K562 (cell line): ENCODE results near the gene AGXT. TPM values are rescaled to one million over a fixed set of nuclear protein-coding genes. Genes with fewer than 3 reads are reported as not detected.

Source experiments
- ATAC-seq: fragments of 200-7000 bp; cut with Tn5 transposase; 3 replicates; pipeline ENCODE4 v1.9.1; 2020; ENCODE audit warnings: moderate library complexity
- BruUV-seq: library from RNA; stranded (reverse); fragments of 400-500 nt; replicated peaks from 2 replicates; lab custom pipeline; 2021; lab: Mats Ljungman, UMichigan
- CTCF ChIA-PET: fragments of 300-600 bp; formaldehyde crosslinking; extraction: SDS; loops from one replicate; lab custom pipeline; 2021; ENCODE audit warnings: low intra/inter-chr PET ratio; lab: Yijun Ruan, JAX
- POLR2A ChIA-PET: fragments of 300-600, 350-650 bp; sonication (Branson Sonifier 250); formaldehyde crosslinking; extraction: SDS; loops from one replicate; lab custom pipeline; 2021; ENCODE audit warnings: antibody characterized with exemption, inconsistent platforms; lab: Yijun Ruan, JAX
- DNase-seq, 4 experiments: peaks; one replicate each; pipeline versions ENCODE4 v3.0.0 to v3.0.0-alpha.2; 2011 to 2018; ENCODE audit warnings: low spot score in 3 of 4, mixed read lengths in 3 of 4; ENCODE audit errors: extremely low read depth in 1 of 4
- FAIRE-seq: peaks from 2 replicates; lab custom pipeline; 2011; peaks lifted over from hg19 to GRCh38; lab: Jason Lieb, UNC
- H2AFZ ChIP-seq: 2 replicates; pipeline ENCODE4 v1.6.0; 2011; ENCODE audit warnings: low read depth, low read length, control low read depth, inconsistent platforms
- H3K27ac ChIP-seq: fragments of 200-600 bp; 3 replicates; pipeline ENCODE4 v1.8.0; 2011; ENCODE audit warnings: low read depth, mild to moderate bottlenecking, control low read depth, inconsistent platforms, low read length, moderate library complexity, mixed read lengths; ENCODE audit errors: extremely low read depth
- H3K27me3 ChIP-seq, 2 experiments: fragments of 300-600 bp in 1 of 2; 2 replicates in 1 of 2; 3 replicates in 1 of 2; pipeline versions ENCODE4 v1.6.0 to v1.8.0; 2011; ENCODE audit warnings: inconsistent platforms in 2 of 2, low read length in 2 of 2, mild to moderate bottlenecking in 1 of 2, mixed read lengths in 1 of 2, moderate library complexity in 1 of 2; ENCODE audit not compliant: control insufficient read depth in 2 of 2, insufficient read depth in 2 of 2
- H3K36me3 ChIP-seq: fragments of 300-600 bp; 3 replicates; pipeline ENCODE4 v1.8.0; 2011; ENCODE audit warnings: mild to moderate bottlenecking, low read length, inconsistent platforms; ENCODE audit not compliant: control insufficient read depth, insufficient read depth
- H3K4me1 ChIP-seq, 2 experiments: fragments of 200-600 bp in 1 of 2; replicated peaks in 1 of 2; 2 replicates in 1 of 2; 3 replicates in 1 of 2; pipeline versions ENCODE4 v1.5.1 to v1.8.0; 2011; ENCODE audit warnings: inconsistent platforms in 2 of 2, low read length in 2 of 2, mild to moderate bottlenecking in 1 of 2, mixed read lengths in 1 of 2, moderate library complexity in 1 of 2; ENCODE audit not compliant: control insufficient read depth in 2 of 2, insufficient read depth in 2 of 2
- H3K4me2 ChIP-seq: 2 replicates; pipeline ENCODE4 v1.6.1; 2011; ENCODE audit warnings: low read length, control low read depth, inconsistent platforms, mixed read lengths; ENCODE audit not compliant: insufficient read depth
- H3K4me3 ChIP-seq: fragments of 200-600 bp; sonication (generic), shearing (Covaris generic); 2 replicates; pipeline ENCODE4 v1.5.1; 2016; ENCODE audit warnings: control low read depth, inconsistent platforms
- H3K79me2 ChIP-seq: fragments of 200-600 bp; 3 replicates; pipeline ENCODE4 v1.8.0; 2011; ENCODE audit warnings: low read length, inconsistent platforms; ENCODE audit not compliant: control insufficient read depth, insufficient read depth
- H3K9ac ChIP-seq, 2 experiments: 2 replicates each; pipeline versions ENCODE4 v1.6.0 to v1.6.1; 2011; ENCODE audit warnings: low read depth in 2 of 2, low read length in 2 of 2, control low read depth in 1 of 2, inconsistent platforms in 1 of 2, mild to moderate bottlenecking in 1 of 2, mixed read lengths in 1 of 2; ENCODE audit not compliant: insufficient read depth in 1 of 2
- H3K9me1 ChIP-seq: one replicate; pipeline ENCODE4 v1.6.0; 2011; ENCODE audit warnings: inconsistent platforms, mild to moderate bottlenecking, low read length, moderate library complexity; ENCODE audit not compliant: control insufficient read depth, insufficient read depth
- H3K9me3 ChIP-seq: replicated peaks from 2 replicates; pipeline ENCODE4 v1.5.1; 2011; ENCODE audit warnings: low read depth, low read length, inconsistent platforms; ENCODE audit not compliant: control insufficient read depth, insufficient read depth
- H4K20me1 ChIP-seq: replicated peaks from 2 replicates; pipeline ENCODE4 v1.6.1; 2011; ENCODE audit warnings: low read length, inconsistent platforms, mixed read lengths; ENCODE audit not compliant: control insufficient read depth, insufficient read depth
- CAMTA2 ChIP-seq: fragments of 250-450 bp; sonication (Bioruptor Pico); conservative IDR thresholded peaks from 2 replicates; pipeline ENCODE4 v1.5.1; 2022
- HMGXB4 ChIP-seq: sonication (generic); formaldehyde crosslinking; IDR thresholded peaks from 2 replicates; pipeline ENCODE4 v1.8.1; 2023; ENCODE audit warnings: mild to moderate bottlenecking, missing genetic modification reagents
- JUNB ChIP-seq: fragments of 450-650 bp; formaldehyde crosslinking; conservative IDR thresholded peaks from 2 replicates; pipeline ENCODE4 v1.4.0; 2020; ENCODE audit warnings: mild to moderate bottlenecking
- KLF16 ChIP-seq: IDR thresholded peaks from 2 replicates; pipeline ENCODE4 v1.6.1; 2016; ENCODE audit warnings: antibody characterized with exemption
- POU5F1 ChIP-seq: fragments of 150-350 bp; IDR thresholded peaks from 2 replicates; pipeline ENCODE4 v1.6.1; 2014; ENCODE audit warnings: borderline replicate concordance, low read length, low read depth, mild to moderate bottlenecking; ENCODE audit not compliant: partially characterized antibody
- RB1 ChIP-seq: fragments of 450-650 bp; IDR thresholded peaks from 2 replicates; pipeline ENCODE4 v1.6.1; 2017; ENCODE audit warnings: low read depth, mild to moderate bottlenecking
- RBM14 ChIP-seq: fragments of 200-400 bp; formaldehyde crosslinking; IDR thresholded peaks from 2 replicates; pipeline ENCODE4 v1.6.1; 2018; ENCODE audit warnings: low read depth, mild to moderate bottlenecking, low read length, moderate library complexity, borderline replicate concordance; ENCODE audit not compliant: insufficient read depth
- SMARCE1 ChIP-seq: fragments of 450-650 bp; IDR thresholded peaks from 2 replicates; pipeline ENCODE4 v1.7.1; 2016; ENCODE audit warnings: mild to moderate bottlenecking
- TAL1 ChIP-seq: fragments of 450-650 bp; IDR thresholded peaks from 2 replicates; pipeline ENCODE4 v1.6.1; 2016; ENCODE audit warnings: mild to moderate bottlenecking
- ZFP30 ChIP-seq: fragments of 250-450 bp; sonication (Bioruptor Pico); IDR thresholded peaks from 2 replicates; pipeline ENCODE4 v1.8.0; 2022; ENCODE audit warnings: moderate library complexity, mild to moderate bottlenecking, inconsistent platforms, borderline replicate concordance
- ZNF133 ChIP-seq: fragments of 250-450 bp; sonication (Bioruptor Pico); IDR thresholded peaks from 2 replicates; pipeline ENCODE4 v1.4.0; 2020; ENCODE audit warnings: mild to moderate bottlenecking
- ZNF644 ChIP-seq: fragments of 200-800 bp; sonication (Bioruptor generic); IDR thresholded peaks from 2 replicates; pipeline ENCODE4 v1.6.1; 2016; ENCODE audit warnings: low read depth, missing genetic modification characterization, missing compliant biosample characterization
- WGBS: fragments of 100-300 bp; shearing (Covaris generic); methylation state at CpG from one replicate; pipeline ENCODE4 v1.1.6; 2016; ENCODE audit warnings: low coverage, mixed read lengths; ENCODE audit not compliant: insufficient coverage; ENCODE audit errors: missing lambda C conversion rate; 5-methylcytosine and 5-hydroxymethylcytosine counted together
- in situ Hi-C: fragments of 300-500 bp; cut with MboI; formaldehyde crosslinking; loops from 4 replicates; pipeline ENCODE4 v1.15.0; 2018; ENCODE audit warnings: inconsistent platforms, mixed read lengths
- intact Hi-C: fragments of 100-400 bp; cut with micrococcal nuclease; formaldehyde crosslinking; loops from 2 replicates; pipeline ENCODE4 v1.14.2; 2022
- polyA plus RNA-seq, 8 experiments: library from polyadenylated mRNA; depleted of rRNA in 4 of 8; stranded (reverse) in 5 of 8; unstranded in 3 of 8; fragments of >200 nt; fragmentation: Nextera tagmentation in 2 of 8; fragmentation: Illumina TruSeq in 1 of 8; extraction: Ambion mirVana in 2 of 8; extraction: Trizol in 1 of 8; gene quantifications; 2 replicates each; pipeline versions ENCODE4 v1.2.1 to v1.2.3, GENCODE V29; 2011 to 2014; ENCODE audit warnings: inconsistent platforms in 1 of 8, missing spikeins in 1 of 8
- total RNA-seq, 7 experiments: library from RNA; depleted of rRNA in 6 of 7; stranded (reverse); fragments of >200 nt in 6 of 7; fragmentation: Illumina TruSeq in 2 of 7; extraction: Trizol in 2 of 7; gene quantifications; 2 replicates each; pipeline versions ENCODE4 v1.2.1 to v1.2.3, GENCODE V29; 2011 to 2021; ENCODE audit warnings: low replicate concordance in 1 of 7
- TF ChIP-seq, protein P1 (sequence below): sonication (generic); formaldehyde crosslinking; IDR thresholded peaks from 2 replicates; pipeline ENCODE4 v1.5.0; 2020; ENCODE audit warnings: missing genetic modification reagents

AGXT gene
- total and polyA plus RNA-seq, 9 of the 15 experiments (the other 6 are each of a cell fraction or from before 2014, with no cell fraction given), result 0.18 TPM; not detected in 8

DNA sequence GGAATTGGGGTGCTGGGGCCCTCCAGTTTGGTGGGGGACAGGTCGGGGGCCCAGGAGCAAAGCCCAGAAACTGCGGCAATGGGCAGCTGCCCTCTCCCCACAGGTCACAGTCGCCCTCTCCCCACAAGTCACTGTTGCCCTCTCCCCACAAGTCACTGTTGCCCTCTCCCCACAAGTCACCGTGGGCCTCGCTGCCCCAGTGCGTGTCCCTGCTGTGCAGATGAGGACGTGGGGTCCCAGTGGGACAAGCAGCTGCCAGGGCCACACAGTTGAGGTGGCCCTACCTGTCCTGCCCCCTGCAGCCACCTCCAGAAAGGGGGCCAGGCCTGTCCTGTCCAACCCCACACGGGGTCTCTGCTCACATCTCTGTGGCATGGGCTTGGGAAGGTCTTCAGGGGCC, 13.0 kb upstream of the AGXT start:
- no peak overlapping the region for H3K27ac ChIP-seq
- peaks cover 0 to 23% of the 10 kb centered on the region in 2 experiments; a peak in 2 of 5 replicates for H3K27me3 ChIP-seq
- intact Hi-C loops, result no loop called here
- WGBS, result 0% methylated on average over 7 of the region's 8 CpGs
- ChIA-PET CTCF (no interaction called here), POLR2A (no interaction called here)
- no peak for ATAC-seq
- no peak for FAIRE-seq
- in situ Hi-C loops, result no loop called here
- no TSS peak for BruUV-seq
- no peak overlapping the region for H3K9ac ChIP-seq
- no peaks in the 10 kb centered on the region for H4K20me1 ChIP-seq
- H3K9me1 ChIP-seq, result peaks cover 2% of the 10 kb centered on the region
- H2AFZ ChIP-seq, result no peak overlapping the region
- no peak overlapping the region for H3K4me3 ChIP-seq
- H3K4me2 ChIP-seq, result no peak overlapping the region
- no peaks in the 10 kb centered on the region for H3K79me2 ChIP-seq
- DNase-seq, result no peak
- no peaks in the 10 kb centered on the region for H3K36me3 ChIP-seq
- TF ChIP-seq CAMTA2 (CRISPR knock-in tag), result no peak
- no peak for TF ChIP-seq POU5F1
- no peak for TF ChIP-seq HMGXB4 (CRISPR knock-in tag)
- TF ChIP-seq KLF16, result no peak
- no peak for TF ChIP-seq ZFP30 (CRISPR knock-in tag)
- TF ChIP-seq TAL1, result no peak
- TF ChIP-seq, protein P1, sequence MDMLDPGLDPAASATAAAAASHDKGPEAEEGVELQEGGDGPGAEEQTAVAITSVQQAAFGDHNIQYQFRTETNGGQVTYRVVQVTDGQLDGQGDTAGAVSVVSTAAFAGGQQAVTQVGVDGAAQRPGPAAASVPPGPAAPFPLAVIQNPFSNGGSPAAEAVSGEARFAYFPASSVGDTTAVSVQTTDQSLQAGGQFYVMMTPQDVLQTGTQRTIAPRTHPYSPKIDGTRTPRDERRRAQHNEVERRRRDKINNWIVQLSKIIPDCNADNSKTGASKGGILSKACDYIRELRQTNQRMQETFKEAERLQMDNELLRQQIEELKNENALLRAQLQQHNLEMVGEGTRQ (CRISPR knock-in tag), result no peak
- no peak for TF ChIP-seq SMARCE1
- no peak for TF ChIP-seq ZNF133 (CRISPR knock-in tag)
- no peak for TF ChIP-seq RBM14
- TF ChIP-seq ZNF644 (tag), result no peak
- no peak for TF ChIP-seq RB1
- no peak for TF ChIP-seq JUNB
- peaks cover 0 to 12% of the 10 kb centered on the region in 2 experiments; a peak in 2 of 5 replicates for H3K4me1 ChIP-seq
- H3K9me3 ChIP-seq, result no peaks in the 10 kb centered on the region
